Measurements from ENCODE around the gene DHRS3. TPM values are rescaled to one million over a fixed set of nuclear protein-coding genes. Genes with fewer than 3 reads are reported as not detected.
"Not testable (repeated sequence)": the region's sequence is repeated elsewhere in the genome, so short reads cannot be mapped to it uniquely, and the experiment has no call there.

DHRS3 gene
- total RNA-seq, 1 experiment from 2014 or later: 59.4 TPM

DNA sequence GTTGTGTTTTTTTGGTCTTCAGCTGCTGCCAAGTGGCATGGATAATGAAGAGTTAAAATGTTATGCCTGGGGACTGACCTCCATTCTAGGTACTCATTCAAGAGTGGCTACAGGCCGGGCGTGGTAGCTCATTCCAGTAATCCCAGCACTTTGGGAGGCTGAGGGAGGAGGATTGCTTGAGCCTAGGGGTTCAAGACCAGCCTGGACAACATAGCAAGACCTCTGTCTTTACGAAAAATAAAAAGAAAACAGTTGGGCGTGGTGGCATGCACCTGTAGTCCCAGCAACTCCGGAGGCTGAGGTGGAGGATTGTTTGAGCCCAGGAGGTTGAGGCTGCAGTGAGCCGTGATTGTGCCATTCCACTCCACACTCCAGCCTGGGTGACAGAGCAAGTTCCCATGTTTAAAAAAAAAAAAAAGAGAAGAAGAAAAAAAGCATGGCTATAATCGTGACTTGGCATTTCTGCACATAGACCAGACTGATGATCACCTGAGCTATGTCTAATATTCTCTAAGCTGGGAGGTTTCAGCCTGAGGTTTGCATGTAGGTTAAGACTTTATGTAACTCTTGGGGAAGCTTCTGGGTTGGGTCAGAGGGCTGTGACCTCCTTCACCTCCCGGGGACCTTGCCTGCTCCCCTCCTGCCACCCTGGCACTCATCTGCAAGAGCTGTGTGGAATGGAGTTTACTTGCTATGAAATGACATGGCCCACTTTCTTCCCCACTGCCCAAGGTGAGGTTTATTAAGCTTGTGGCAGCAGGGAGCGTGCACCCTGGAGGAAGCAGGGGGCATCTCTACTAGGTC, 51.3 kb downstream of the DHRS3 start:
- H3K4me3 Mint-ChIP-seq (ENCODE audit: unreplicated experiment): no peak overlapping the region
- peaks cover 15% of the 10 kb centered on the region for H3K9me3 Mint-ChIP-seq (ENCODE audit: unreplicated experiment)
- H3K27me3 Mint-ChIP-seq (ENCODE audit: insufficient read depth, unreplicated experiment): no peaks in the 10 kb centered on the region
- no peaks in the 10 kb centered on the region for H3K27me3 ChIP-seq (replicated peaks; ENCODE audit: control insufficient read depth, insufficient read depth, low read length)
- no peak overlapping the region for H3K4me3 ChIP-seq (ENCODE audit: low read depth, low read length)
- no peaks in the 10 kb centered on the region for H3K4me1 Mint-ChIP-seq (ENCODE audit: low read depth, unreplicated experiment)
- H3K4me1 ChIP-seq: no peaks in the 10 kb centered on the region
- no peak overlapping the region for H3K27ac Mint-ChIP-seq (ENCODE audit: unreplicated experiment)
- no peak for DNase-seq
- intact Hi-C loops (cut with micrococcal nuclease; ENCODE audit: unreplicated experiment): no loop called here
- ChIA-PET POLR2A (no interaction called here), CTCF (interaction anchor here (0.5 kb wide), 1 partner anchor 42 kb away, joined by 3 read pairs; no protein-coding TSS in a partner anchor)
- peaks cover 40% of the 10 kb centered on the region for H3K36me3 Mint-ChIP-seq (ENCODE audit: insufficient read depth, unreplicated experiment)
- TF ChIP-seq, protein P1, sequence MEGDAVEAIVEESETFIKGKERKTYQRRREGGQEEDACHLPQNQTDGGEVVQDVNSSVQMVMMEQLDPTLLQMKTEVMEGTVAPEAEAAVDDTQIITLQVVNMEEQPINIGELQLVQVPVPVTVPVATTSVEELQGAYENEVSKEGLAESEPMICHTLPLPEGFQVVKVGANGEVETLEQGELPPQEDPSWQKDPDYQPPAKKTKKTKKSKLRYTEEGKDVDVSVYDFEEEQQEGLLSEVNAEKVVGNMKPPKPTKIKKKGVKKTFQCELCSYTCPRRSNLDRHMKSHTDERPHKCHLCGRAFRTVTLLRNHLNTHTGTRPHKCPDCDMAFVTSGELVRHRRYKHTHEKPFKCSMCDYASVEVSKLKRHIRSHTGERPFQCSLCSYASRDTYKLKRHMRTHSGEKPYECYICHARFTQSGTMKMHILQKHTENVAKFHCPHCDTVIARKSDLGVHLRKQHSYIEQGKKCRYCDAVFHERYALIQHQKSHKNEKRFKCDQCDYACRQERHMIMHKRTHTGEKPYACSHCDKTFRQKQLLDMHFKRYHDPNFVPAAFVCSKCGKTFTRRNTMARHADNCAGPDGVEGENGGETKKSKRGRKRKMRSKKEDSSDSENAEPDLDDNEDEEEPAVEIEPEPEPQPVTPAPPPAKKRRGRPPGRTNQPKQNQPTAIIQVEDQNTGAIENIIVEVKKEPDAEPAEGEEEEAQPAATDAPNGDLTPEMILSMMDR (IDR thresholded peaks at IDR 0.05; ENCODE audit: insufficient read depth in 1 of 2, low read depth in 1 of 2, low read length in 1 of 2, severe bottlenecking in 1 of 2, unreplicated experiment in 1 of 2): no peak
- peaks cover 9% of the 10 kb centered on the region for H3K9me3 ChIP-seq
- 0 out of 2 replicates have a peak, but pooled peaks cover 2% of the 10 kb centered on the region for H3K36me3 ChIP-seq (ENCODE audit: control insufficient read depth, insufficient read depth, low read length)
- no TSS peak for BruUV-seq (replicated peaks)

DNA sequence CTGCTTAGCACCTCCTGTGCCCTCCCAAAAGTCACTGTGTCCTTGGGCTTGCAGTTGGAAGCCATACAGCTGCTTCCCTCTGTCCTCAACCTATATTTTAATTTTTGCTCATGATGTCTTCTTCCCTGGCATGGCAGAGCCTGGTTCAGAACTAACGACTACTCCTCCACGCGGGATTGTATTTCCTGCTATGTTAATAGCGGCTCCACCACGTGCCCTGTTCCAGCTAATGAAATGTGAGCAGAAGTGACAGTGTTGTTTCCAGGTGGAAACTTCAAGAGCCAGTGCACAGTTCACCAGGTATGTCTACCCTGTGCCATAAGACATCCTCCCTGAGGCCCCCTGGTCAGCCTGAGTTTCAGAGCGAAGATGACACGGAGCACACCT, 52.1 kb downstream of the DHRS3 start:
- Histone ChIP-seq H3K36me3 (ENCODE audit: control insufficient read depth, insufficient read depth, low read length) (0 out of 2 replicates have a peak, but pooled peaks cover 2% of the 10 kb centered on the region), H3K9me3 (peaks cover 11% of the 10 kb centered on the region), H3K4me3 (ENCODE audit: low read depth, low read length) (no peak overlapping the region), H3K27me3 (replicated peaks; ENCODE audit: control insufficient read depth, insufficient read depth, low read length) (no peaks in the 10 kb centered on the region), H3K4me1 (no peaks in the 10 kb centered on the region)
- H3K9me3 Mint-ChIP-seq (ENCODE audit: unreplicated experiment): peaks cover 15% of the 10 kb centered on the region
- H3K4me1 Mint-ChIP-seq (ENCODE audit: low read depth, unreplicated experiment): no peaks in the 10 kb centered on the region
- no peak overlapping the region for H3K4me3 Mint-ChIP-seq (ENCODE audit: unreplicated experiment)
- peaks cover 33% of the 10 kb centered on the region for H3K36me3 Mint-ChIP-seq (ENCODE audit: insufficient read depth, unreplicated experiment)
- H3K27me3 Mint-ChIP-seq (ENCODE audit: insufficient read depth, unreplicated experiment): no peaks in the 10 kb centered on the region
- intact Hi-C loops (cut with micrococcal nuclease; ENCODE audit: unreplicated experiment): no loop called here
- no TSS peak for BruUV-seq (replicated peaks)
- ChIA-PET POLR2A (no interaction called here), CTCF (no interaction called here)
- DNase-seq: no peak
- TF ChIP-seq, protein P1 (IDR thresholded peaks at IDR 0.05; ENCODE audit: insufficient read depth in 1 of 2, low read depth in 1 of 2, low read length in 1 of 2, severe bottlenecking in 1 of 2, unreplicated experiment in 1 of 2): no peak
- H3K27ac Mint-ChIP-seq (ENCODE audit: unreplicated experiment): no peak overlapping the region

DNA sequence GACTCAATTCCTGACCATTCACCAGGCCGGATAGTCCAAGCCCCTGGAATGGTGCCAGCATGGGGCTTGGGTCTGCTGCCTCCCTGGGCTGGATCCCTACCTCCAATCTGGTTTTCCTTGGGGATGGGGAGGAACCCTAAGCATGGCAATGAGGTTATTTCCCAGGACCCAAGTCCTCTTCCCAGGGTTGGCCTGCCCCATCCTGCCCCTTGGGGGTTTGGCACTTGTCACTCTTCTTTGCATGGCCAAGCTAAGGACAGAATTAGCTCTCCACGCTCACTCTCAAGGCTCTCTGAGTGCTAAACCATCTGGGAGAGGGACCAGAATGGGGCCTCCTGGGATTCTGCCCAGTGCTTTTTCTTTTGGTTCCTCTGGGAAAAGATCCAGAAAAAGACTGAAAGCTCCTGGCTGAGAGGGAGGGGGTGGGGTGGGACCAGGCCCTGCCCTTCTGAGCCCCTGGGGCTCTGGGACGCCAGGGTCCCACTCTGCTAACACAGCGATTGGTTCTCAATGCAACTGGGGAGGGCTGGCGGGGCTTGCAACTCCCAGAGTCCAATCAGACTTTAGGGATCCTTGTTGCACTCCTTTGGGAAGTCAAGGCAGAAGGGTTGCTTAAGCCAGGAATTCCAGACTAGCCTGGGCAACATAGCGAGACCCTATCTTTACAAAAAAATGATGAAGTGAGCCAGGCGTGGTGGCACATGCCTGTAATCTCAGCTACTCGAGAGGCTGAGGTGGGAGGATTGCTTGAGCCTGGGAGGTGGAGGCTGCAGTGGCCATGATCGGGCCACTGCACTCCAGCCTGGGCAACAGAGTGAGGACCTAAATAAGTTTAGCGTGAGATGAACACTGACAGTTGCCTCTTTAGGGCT, 52.7 kb downstream of the DHRS3 start:
- DNase-seq: no peak
- Histone ChIP-seq H3K27me3 (replicated peaks; ENCODE audit: control insufficient read depth, insufficient read depth, low read length) (no peaks in the 10 kb centered on the region), H3K4me1 (no peaks in the 10 kb centered on the region), H3K4me3 (ENCODE audit: low read depth, low read length) (no peak overlapping the region), H3K9me3 (peaks cover 11% of the 10 kb centered on the region), H3K36me3 (ENCODE audit: control insufficient read depth, insufficient read depth, low read length) (no peaks in the 10 kb centered on the region)
- BruUV-seq (replicated peaks): no TSS peak
- Mint-ChIP-seq H3K9me3 (ENCODE audit: unreplicated experiment) (peaks cover 15% of the 10 kb centered on the region), H3K4me3 (ENCODE audit: unreplicated experiment) (no peak overlapping the region), H3K27ac (ENCODE audit: unreplicated experiment) (no peak overlapping the region), H3K4me1 (ENCODE audit: low read depth, unreplicated experiment) (no peaks in the 10 kb centered on the region), H3K27me3 (ENCODE audit: insufficient read depth, unreplicated experiment) (no peaks in the 10 kb centered on the region), H3K36me3 (ENCODE audit: insufficient read depth, unreplicated experiment) (peaks cover 30% of the 10 kb centered on the region)
- TF ChIP-seq, protein P1 (IDR thresholded peaks at IDR 0.05; ENCODE audit: insufficient read depth in 1 of 2, low read depth in 1 of 2, low read length in 1 of 2, severe bottlenecking in 1 of 2, unreplicated experiment in 1 of 2): no peak
- ChIA-PET POLR2A (no interaction called here), CTCF (no interaction called here)
- intact Hi-C loops (cut with micrococcal nuclease; ENCODE audit: unreplicated experiment): no loop called here

DNA sequence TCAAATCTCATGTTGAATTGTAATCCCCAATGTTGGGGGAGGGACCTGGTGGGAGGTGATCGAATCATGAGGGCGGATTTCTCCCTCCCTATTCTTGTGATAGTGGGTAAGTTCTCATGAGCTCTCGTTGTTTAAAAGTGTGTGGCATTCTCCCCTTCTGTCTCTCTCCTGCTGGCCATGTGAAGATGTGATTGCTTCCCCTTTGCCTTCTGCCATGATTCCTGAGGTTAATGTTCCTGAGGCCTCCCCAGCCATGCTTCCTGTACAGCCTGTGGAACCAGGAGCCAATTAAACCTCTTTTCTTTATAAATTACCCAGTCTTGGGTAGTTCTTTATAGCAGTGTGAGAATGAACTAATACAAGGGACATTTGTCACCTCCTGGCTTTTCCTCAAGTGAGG, 53.8 kb downstream of the DHRS3 start:
- H3K4me3 ChIP-seq (ENCODE audit: low read depth, low read length); H3K27ac Mint-ChIP-seq (ENCODE audit: unreplicated experiment); H3K27me3 ChIP-seq (replicated peaks; ENCODE audit: control insufficient read depth, insufficient read depth, low read length); H3K27me3 Mint-ChIP-seq (ENCODE audit: insufficient read depth, unreplicated experiment); H3K4me3 Mint-ChIP-seq (ENCODE audit: unreplicated experiment); H3K36me3 ChIP-seq (ENCODE audit: control insufficient read depth, insufficient read depth, low read length); DNase-seq; POLR2A ChIA-PET; H3K4me1 Mint-ChIP-seq (ENCODE audit: low read depth, unreplicated experiment); BruUV-seq (replicated peaks); H3K4me1 ChIP-seq; intact Hi-C loops (cut with micrococcal nuclease; ENCODE audit: unreplicated experiment); CTCF ChIA-PET: not testable (repeated sequence)
- peaks cover 15% of the 10 kb centered on the region for H3K9me3 Mint-ChIP-seq (ENCODE audit: unreplicated experiment)
- peaks cover 11% of the 10 kb centered on the region for H3K9me3 ChIP-seq
- H3K36me3 Mint-ChIP-seq (ENCODE audit: insufficient read depth, unreplicated experiment): peaks cover 30% of the 10 kb centered on the region

All from Caco-2 (cell line).